K562 (cell line): ENCODE measurements around the gene VAMP8. TPM values are rescaled to one million over a fixed set of nuclear protein-coding genes. Genes with fewer than 3 reads are reported as not detected.

Source experiments
- ARID3B ChIP-seq: fragments of 250-450 bp; sonication (Bioruptor Pico); IDR thresholded peaks from 2 replicates; pipeline ENCODE4 v1.4.0; 2020; ENCODE audit warnings: borderline replicate concordance
- ARNT ChIP-seq, 2 experiments: fragments of 450-650 bp; IDR thresholded peaks; 2 replicates each; pipeline ENCODE4 v1.6.1; 2016; ENCODE audit warnings: mild to moderate bottlenecking in 1 of 2
- BRD9 ChIP-seq: fragments of 450-650 bp; IDR thresholded peaks from 2 replicates; pipeline ENCODE4 v1.6.1; 2018; ENCODE audit warnings: low read depth; ENCODE audit not compliant: partially characterized antibody
- CBX5 ChIP-seq: IDR thresholded peaks from 2 replicates; pipeline ENCODE4 v1.6.1; 2014; ENCODE audit warnings: low read depth, borderline replicate concordance
- CEBPG ChIP-seq, 3 experiments: fragments of 200-800 bp in 1 of 3; sonication (Bioruptor generic) in 1 of 3; sonication (generic) in 1 of 3; formaldehyde crosslinking in 1 of 3; IDR thresholded peaks in 2 of 3; conservative IDR thresholded peaks in 1 of 3; 2 replicates each; pipeline versions ENCODE4 v1.6.1 to v1.8.0; 2016 to 2022; ENCODE audit warnings: missing compliant biosample characterization in 2 of 3, missing genetic modification characterization in 2 of 3, mild to moderate bottlenecking in 1 of 3, missing genetic modification reagents in 1 of 3
- GTF2F1 ChIP-seq: IDR thresholded peaks from 2 replicates; pipeline ENCODE4 v1.6.1; 2011; ENCODE audit warnings: low read depth, low read length, improper control_type of control experiment
- KAT8 ChIP-seq: fragments of 450-650 bp; IDR thresholded peaks from 2 replicates; pipeline ENCODE4 v1.6.1; 2016; ENCODE audit warnings: low read depth, mild to moderate bottlenecking
- MCM7 ChIP-seq, 2 experiments: fragments of 450-650 bp; IDR thresholded peaks; 2 replicates each; pipeline ENCODE4 v1.6.1; 2016 to 2018
- MEF2D ChIP-seq: conservative IDR thresholded peaks from 2 replicates; pipeline ENCODE4 v1.6.1; 2016; ENCODE audit warnings: low read depth, missing genetic modification characterization, missing compliant biosample characterization
- NFE2 ChIP-seq: IDR thresholded peaks from 2 replicates; pipeline ENCODE4 v1.6.1; 2014; ENCODE audit warnings: antibody characterized with exemption, low read depth
- RBM34 ChIP-seq: fragments of 200-400 bp; formaldehyde crosslinking; IDR thresholded peaks from 2 replicates; pipeline ENCODE4 v1.6.1; 2018; ENCODE audit warnings: low read length, borderline replicate concordance; ENCODE audit not compliant: insufficient read depth
- RERE ChIP-seq: sonication (generic); formaldehyde crosslinking; IDR thresholded peaks from 2 replicates; pipeline ENCODE4 v1.8.0; 2023; ENCODE audit warnings: missing genetic modification reagents, mild to moderate bottlenecking, borderline replicate concordance
- SMARCA4 ChIP-seq: fragments of 450-650 bp; IDR thresholded peaks from 2 replicates; pipeline ENCODE4 v1.6.1; 2016
- SRSF3 ChIP-seq: fragments of 200-400 bp; formaldehyde crosslinking; IDR thresholded peaks from 2 replicates; pipeline ENCODE4 v1.6.1; 2016; ENCODE audit warnings: mild to moderate bottlenecking, low read length, moderate library complexity; ENCODE audit not compliant: insufficient read depth
- TCF7L2 ChIP-seq: fragments of 150-350 bp; IDR thresholded peaks from 2 replicates; pipeline ENCODE4 v1.6.1; 2016; ENCODE audit warnings: low read depth, mild to moderate bottlenecking, low read length, moderate library complexity
- ZBTB17 ChIP-seq: fragments of 450-650 bp; formaldehyde crosslinking; IDR thresholded peaks from 2 replicates; pipeline ENCODE4 v1.4.0; 2020; ENCODE audit warnings: mild to moderate bottlenecking
- ZC3H4 ChIP-seq: sonication (generic); formaldehyde crosslinking; IDR thresholded peaks from 2 replicates; pipeline ENCODE4 v1.9.0; 2021; ENCODE audit warnings: missing genetic modification reagents, borderline replicate concordance
- ZNF175 ChIP-seq: fragments of 200-800 bp; sonication (Bioruptor generic); IDR thresholded peaks from 2 replicates; pipeline ENCODE4 v1.6.1; 2016; ENCODE audit warnings: low read depth, mild to moderate bottlenecking, missing genetic modification characterization, missing compliant biosample characterization
- ZNF282 ChIP-seq: sonication (generic); formaldehyde crosslinking; IDR thresholded peaks from 2 replicates; pipeline ENCODE4 v1.8.1; 2023; ENCODE audit warnings: missing genetic modification reagents
- ZNF444 ChIP-seq: fragments of 250-450 bp; sonication (Bioruptor Pico); IDR thresholded peaks from 2 replicates; pipeline ENCODE4 v1.4.0; 2020; ENCODE audit warnings: mild to moderate bottlenecking, moderate library complexity
- ZNF551 ChIP-seq: fragments of 250-450 bp; sonication (Bioruptor Pico); IDR thresholded peaks from 2 replicates; pipeline ENCODE4 v1.5.0; 2021; ENCODE audit warnings: mild to moderate bottlenecking, moderate library complexity
- ZNF830 ChIP-seq: fragments of 250-450 bp; sonication (Bioruptor Pico); IDR thresholded peaks from 2 replicates; pipeline ENCODE4 v1.5.0; 2021; ENCODE audit warnings: mild to moderate bottlenecking
- ZZZ3 ChIP-seq: fragments of 450-650 bp; IDR thresholded peaks from 2 replicates; pipeline ENCODE4 v1.6.1; 2016; ENCODE audit warnings: antibody characterized with exemption, mild to moderate bottlenecking, moderate library complexity
- polyA plus RNA-seq, 8 experiments: library from polyadenylated mRNA; depleted of rRNA in 4 of 8; stranded (reverse) in 5 of 8; unstranded in 3 of 8; fragments of >200 nt; fragmentation: Nextera tagmentation in 2 of 8; fragmentation: Illumina TruSeq in 1 of 8; extraction: Ambion mirVana in 2 of 8; extraction: Trizol in 1 of 8; gene quantifications; 2 replicates each; pipeline versions ENCODE4 v1.2.1 to v1.2.3, GENCODE V29; 2011 to 2014; ENCODE audit warnings: inconsistent platforms in 1 of 8, missing spikeins in 1 of 8
- total RNA-seq, 7 experiments: library from RNA; depleted of rRNA in 6 of 7; stranded (reverse); fragments of >200 nt in 6 of 7; fragmentation: Illumina TruSeq in 2 of 7; extraction: Trizol in 2 of 7; gene quantifications; 2 replicates each; pipeline versions ENCODE4 v1.2.1 to v1.2.3, GENCODE V29; 2011 to 2021; ENCODE audit warnings: low replicate concordance in 1 of 7

VAMP8 gene
- total and polyA plus RNA-seq, 9 of the 15 experiments (the other 6 are each of a cell fraction or from before 2014, with no cell fraction given), result 107 to 571 (median 248) TPM

GRCh38 chr2:85578243-85579180 lies 1.1 kb downstream of the VAMP8 start (continued):
- TF ChIP-seq ARID3B (CRISPR knock-in tag), result no peak
- TF ChIP-seq TCF7L2, result no peak
- TF ChIP-seq ZNF830 (CRISPR knock-in tag), result no peak
- no peak for TF ChIP-seq MEF2D (tag)
- no peak for TF ChIP-seq ZNF551
- no peak for TF ChIP-seq ZNF175 (CRISPR knock-in tag)
- no peak for TF ChIP-seq CBX5
- TF ChIP-seq SMARCA4, result no peak
- TF ChIP-seq RERE (CRISPR knock-in tag), result no peak
- TF ChIP-seq ZNF444 (CRISPR knock-in tag), result 0 out of 2 replicates have a peak, but pooled peaks have one; percentile 29
- 0 out of 2 replicates have a peak, but pooled peaks have one; percentile 14 for TF ChIP-seq ZBTB17 (CRISPR knock-in tag)
- no peak for TF ChIP-seq GTF2F1
- TF ChIP-seq MCM7 (IDR thresholded peaks at IDR 0.05), result no peak
- no peak for TF ChIP-seq RBM34
- no peak for TF ChIP-seq NFE2
- TF ChIP-seq ZNF282 (CRISPR knock-in tag), result no peak
- no peak for TF ChIP-seq ZC3H4 (CRISPR knock-in tag)
- TF ChIP-seq KAT8, result no peak
- no peak for TF ChIP-seq CEBPG (CRISPR knock-in tag; IDR thresholded peaks at IDR 0.05)
- no peak for TF ChIP-seq CEBPG (tag; conservative IDR thresholded peaks at IDR 0.05 in 1 of 2, IDR thresholded peaks at IDR 0.05 in 1 of 2)
- TF ChIP-seq BRD9, result no peak
- TF ChIP-seq ARNT (IDR thresholded peaks at IDR 0.05), result no peak
- no peak for TF ChIP-seq ZZZ3
- no peak for TF ChIP-seq SRSF3
